GM20000 (cell line): ENCODE measurements around the gene TSC2.
"Not testable (repeated sequence)": the region's sequence is repeated elsewhere in the genome, so short reads cannot be mapped to it uniquely, and the experiment has no call there.

Experiments
- DNase-seq: peaks from one replicate; pipeline ENCODE4 v3.0.0; 2012; ENCODE audit warnings: low spot score
- CTCF ChIP-seq: IDR thresholded peaks from 2 replicates; pipeline ENCODE4 v1.5.1; 2012; ENCODE audit warnings: mild to moderate bottlenecking, control low read depth; ENCODE audit errors: extremely low read depth, missing control alignments

Gene TSC2

GRCh38 chr16:2033057-2033908, 14.5 kb upstream of the TSC2 start:
- no peak for TF ChIP-seq CTCF
- DNase-seq, result no peak

GRCh38 chr16:2033909-2034695, 13.7 kb upstream of the TSC2 start:
- not testable (repeated sequence) for DNase-seq

GRCh38 chr16:2034696-2035430, 12.9 kb upstream of the TSC2 start:
- TF ChIP-seq CTCF, result no peak
- DNase-seq, result no peak

GRCh38 chr16:2035431-2036199, 12.2 kb upstream of the TSC2 start:
- no peak for DNase-seq
- no peak for TF ChIP-seq CTCF

- no peak for TF ChIP-seq CTCF
- DNase-seq, result no peak
These were observed 11.4 kb upstream of the TSC2 start for GRCh38 chr16:2036200-2036966.

- no peak for TF ChIP-seq CTCF
- DNase-seq, result no peak
These were observed 10.7 kb upstream of the TSC2 start for GRCh38 chr16:2037115-2037514.
